ENCODE measurements around the gene OGFOD2.

OGFOD2 gene

DNA sequence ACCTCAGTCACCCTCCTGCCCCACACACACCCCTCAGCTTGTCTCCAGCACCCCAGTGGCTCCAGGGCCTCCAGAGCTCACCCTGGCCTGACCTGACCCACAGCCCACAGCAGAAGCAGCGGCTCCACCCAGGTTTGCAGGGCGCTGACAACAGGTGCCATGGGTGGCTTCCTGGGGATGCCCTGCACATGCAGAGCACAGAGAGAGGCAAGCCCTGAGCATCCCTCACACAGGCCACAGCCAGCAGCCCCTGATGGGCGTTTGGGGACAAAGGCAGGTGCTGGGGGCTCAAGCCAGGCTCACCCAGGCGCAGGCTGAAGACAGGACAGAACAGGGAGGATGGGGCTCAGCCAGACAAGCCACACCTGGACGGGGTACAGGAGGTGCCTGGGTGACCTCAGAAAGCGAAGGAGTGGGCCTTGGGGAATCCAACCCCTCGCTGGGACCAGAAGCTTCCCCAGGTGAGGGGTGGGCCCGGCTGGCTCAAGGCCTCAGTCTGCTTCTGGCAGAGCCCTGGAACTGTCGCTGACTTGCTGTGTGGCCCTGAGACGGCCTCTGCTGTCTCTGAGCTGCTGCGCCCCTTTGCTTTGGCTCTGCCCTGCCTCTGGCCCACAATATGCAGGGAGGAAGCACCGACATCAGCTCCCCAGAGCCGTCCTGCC is 16.0 kb downstream of the OGFOD2 start:
- no peak for DNase-seq (ENCODE audit: insufficient read length, low spot score)
- FAIRE-seq: no peak
- TF ChIP-seq PAX5 (IDR thresholded peaks at IDR 0.05; ENCODE audit: insufficient read depth, low read length, severe bottlenecking): no peak
- no peak for TF ChIP-seq TAF1 (IDR thresholded peaks at IDR 0.05; ENCODE audit: low read depth, low read length)
- no peak for TF ChIP-seq POLR2A (IDR thresholded peaks at IDR 0.05; ENCODE audit: low read depth, low read length)
- no peak for TF ChIP-seq SPI1 (IDR thresholded peaks at IDR 0.05; ENCODE audit: low read depth, low read length)
- no peak for TF ChIP-seq POLR2AphosphoS5 (IDR thresholded peaks at IDR 0.05; ENCODE audit: low read depth, low read length)
- no peak for TF ChIP-seq POU2F2 (IDR thresholded peaks at IDR 0.05; ENCODE audit: low read depth, low read length)

DNA sequence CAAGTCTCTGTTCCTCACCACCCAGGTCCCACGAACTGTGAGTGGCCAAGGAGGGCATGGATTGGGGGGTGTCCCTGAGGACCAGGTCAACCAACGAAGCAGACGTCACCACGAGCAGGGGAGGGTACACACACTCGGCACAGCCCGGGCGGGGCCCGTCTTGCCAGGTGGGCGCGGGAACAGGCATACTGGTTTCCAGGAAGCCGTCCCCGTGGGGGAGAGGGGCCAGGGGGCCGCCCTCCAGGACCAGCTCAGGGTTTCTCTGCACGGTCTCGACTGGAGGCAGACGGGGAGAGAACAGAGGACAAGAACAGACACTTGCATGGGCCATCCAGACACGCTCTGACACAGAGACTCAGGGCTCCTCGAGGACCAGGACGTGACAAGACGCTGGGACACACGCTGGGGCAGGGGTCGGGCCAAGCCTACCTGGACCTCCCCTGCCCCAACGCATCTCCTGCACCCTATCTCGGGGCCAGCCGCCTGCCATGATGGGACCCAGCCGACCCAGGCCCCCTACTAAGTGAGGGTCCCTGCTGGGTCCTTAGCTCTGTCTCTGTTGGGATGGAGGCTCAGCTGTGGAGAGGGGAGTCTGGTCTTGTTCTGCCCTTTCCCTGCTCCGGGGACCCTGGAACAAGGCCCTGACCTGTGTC is 16.7 kb downstream of the OGFOD2 start:
- no peak for FAIRE-seq

DNA sequence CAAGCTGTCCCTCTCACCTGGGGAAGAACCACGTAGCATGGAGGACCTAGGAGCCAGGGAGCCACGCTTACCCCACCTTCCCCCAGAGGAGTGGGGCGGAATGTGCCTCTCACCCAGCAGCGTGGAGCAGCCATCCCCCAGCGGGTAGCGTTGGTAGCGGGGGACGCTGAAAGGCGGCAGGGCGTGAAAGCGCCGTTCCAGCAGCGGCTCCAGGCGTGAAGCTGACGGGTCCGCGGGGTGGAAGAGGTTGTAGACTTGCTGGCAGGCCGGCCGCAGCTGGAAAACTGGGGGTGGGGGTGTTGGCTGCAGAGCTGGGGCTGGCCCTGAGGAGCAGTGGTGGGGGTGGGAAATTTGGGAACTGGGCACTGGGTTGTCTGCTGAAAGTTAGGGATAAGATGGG is 17.3 kb downstream of the OGFOD2 start:
- TF ChIP-seq POLR2A (IDR thresholded peaks at IDR 0.05; ENCODE audit: low read depth, low read length) (no peak), POLR2AphosphoS5 (IDR thresholded peaks at IDR 0.05; ENCODE audit: low read depth, low read length) (no peak), PAX5 (IDR thresholded peaks at IDR 0.05; ENCODE audit: insufficient read depth, low read length, severe bottlenecking) (no peak), SPI1 (IDR thresholded peaks at IDR 0.05; ENCODE audit: low read depth, low read length) (no peak), TAF1 (IDR thresholded peaks at IDR 0.05; ENCODE audit: low read depth, low read length) (no peak), POU2F2 (IDR thresholded peaks at IDR 0.05; ENCODE audit: low read depth, low read length) (no peak)
- DNase-seq (ENCODE audit: insufficient read length, low spot score): no peak
- FAIRE-seq: no peak

More for the DNA sequence above, 16.7 kb downstream of the OGFOD2 start:
- TF ChIP-seq PAX5 (IDR thresholded peaks at IDR 0.05; ENCODE audit: insufficient read depth, low read length, severe bottlenecking): no peak
- no peak for TF ChIP-seq SPI1 (IDR thresholded peaks at IDR 0.05; ENCODE audit: low read depth, low read length)
- TF ChIP-seq TAF1 (IDR thresholded peaks at IDR 0.05; ENCODE audit: low read depth, low read length): no peak
- TF ChIP-seq POLR2A (IDR thresholded peaks at IDR 0.05; ENCODE audit: low read depth, low read length): no peak
- no peak for TF ChIP-seq POU2F2 (IDR thresholded peaks at IDR 0.05; ENCODE audit: low read depth, low read length)
- no peak for TF ChIP-seq POLR2AphosphoS5 (IDR thresholded peaks at IDR 0.05; ENCODE audit: low read depth, low read length)
- no peak for DNase-seq (ENCODE audit: insufficient read length, low spot score)

DNA sequence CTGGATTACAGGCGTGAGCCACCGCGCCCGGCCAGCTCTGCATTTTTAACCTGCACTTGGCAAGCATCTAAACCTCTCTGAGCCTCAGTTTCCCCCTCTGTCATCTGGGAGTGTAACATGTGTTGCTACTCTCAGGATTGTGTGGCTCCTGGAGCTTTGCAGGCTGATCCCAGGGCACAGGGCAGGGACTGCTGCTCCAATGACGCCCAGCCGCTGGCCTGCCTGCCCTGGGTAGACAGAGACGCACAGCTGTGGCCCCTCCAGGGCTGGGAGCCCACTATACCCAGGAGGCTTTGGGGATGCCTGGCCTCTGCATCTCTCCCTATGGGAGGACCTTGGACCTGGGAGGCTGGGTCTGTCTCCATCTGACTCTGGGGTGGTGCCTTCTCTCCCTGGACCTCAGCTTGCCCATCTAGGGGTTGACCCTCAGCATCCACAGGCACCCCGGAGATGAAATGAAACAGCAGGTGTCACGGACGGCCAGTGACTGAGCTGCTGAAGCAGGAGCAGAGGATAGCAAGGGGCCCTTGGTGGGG is 19.2 kb downstream of the OGFOD2 start:
- TF ChIP-seq POLR2A (IDR thresholded peaks at IDR 0.05; ENCODE audit: low read depth, low read length) (no peak), POU2F2 (IDR thresholded peaks at IDR 0.05; ENCODE audit: low read depth, low read length) (no peak), POLR2AphosphoS5 (IDR thresholded peaks at IDR 0.05; ENCODE audit: low read depth, low read length) (no peak), SPI1 (IDR thresholded peaks at IDR 0.05; ENCODE audit: low read depth, low read length) (no peak), TAF1 (IDR thresholded peaks at IDR 0.05; ENCODE audit: low read depth, low read length) (no peak), PAX5 (IDR thresholded peaks at IDR 0.05; ENCODE audit: insufficient read depth, low read length, severe bottlenecking) (no peak)
- DNase-seq (ENCODE audit: insufficient read length, low spot score): no peak
- FAIRE-seq: no peak

DNA sequence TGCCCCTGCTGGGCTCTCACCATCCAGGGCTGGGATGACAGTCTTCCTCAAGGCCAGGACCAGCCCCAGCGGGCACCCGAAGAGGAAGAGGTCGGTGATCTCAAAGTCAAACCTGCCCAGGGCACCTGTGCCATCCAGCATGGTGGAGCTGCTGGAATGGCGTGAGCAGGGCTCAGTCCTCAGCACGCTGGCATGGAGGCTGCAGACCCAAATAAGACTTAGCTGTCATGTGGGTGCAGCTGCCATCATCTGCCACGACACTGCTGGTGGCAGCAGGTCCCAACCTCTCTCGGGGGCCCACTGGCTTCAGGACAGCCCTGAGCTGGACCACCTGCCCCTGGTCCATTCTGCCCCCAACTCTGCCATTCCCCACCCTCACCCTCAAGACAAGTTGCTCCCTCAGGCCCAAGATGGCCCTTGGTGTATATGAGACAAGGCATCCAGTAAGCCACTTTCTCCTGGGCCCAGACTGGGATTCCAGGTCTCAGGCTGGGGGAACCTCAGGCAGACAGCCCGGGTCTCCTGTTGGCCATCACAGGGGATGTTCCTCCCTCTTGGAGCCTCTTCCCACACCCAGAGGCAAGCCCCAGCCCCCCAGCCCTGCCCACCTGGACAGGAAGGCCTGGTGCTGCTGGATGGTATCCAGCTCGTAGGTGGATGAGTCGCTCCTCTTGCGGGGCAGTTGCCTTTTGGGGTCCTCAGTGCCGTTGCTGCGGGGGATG is 19.9 kb downstream of the OGFOD2 start:
- TF ChIP-seq PAX5 (IDR thresholded peaks at IDR 0.05; ENCODE audit: insufficient read depth, low read length, severe bottlenecking) (no peak), TAF1 (IDR thresholded peaks at IDR 0.05; ENCODE audit: low read depth, low read length) (no peak), SPI1 (IDR thresholded peaks at IDR 0.05; ENCODE audit: low read depth, low read length) (no peak), POLR2A (IDR thresholded peaks at IDR 0.05; ENCODE audit: low read depth, low read length) (no peak), POU2F2 (IDR thresholded peaks at IDR 0.05; ENCODE audit: low read depth, low read length) (no peak), POLR2AphosphoS5 (IDR thresholded peaks at IDR 0.05; ENCODE audit: low read depth, low read length) (no peak)
- FAIRE-seq: no peak
- DNase-seq (ENCODE audit: insufficient read length, low spot score): no peak

DNA sequence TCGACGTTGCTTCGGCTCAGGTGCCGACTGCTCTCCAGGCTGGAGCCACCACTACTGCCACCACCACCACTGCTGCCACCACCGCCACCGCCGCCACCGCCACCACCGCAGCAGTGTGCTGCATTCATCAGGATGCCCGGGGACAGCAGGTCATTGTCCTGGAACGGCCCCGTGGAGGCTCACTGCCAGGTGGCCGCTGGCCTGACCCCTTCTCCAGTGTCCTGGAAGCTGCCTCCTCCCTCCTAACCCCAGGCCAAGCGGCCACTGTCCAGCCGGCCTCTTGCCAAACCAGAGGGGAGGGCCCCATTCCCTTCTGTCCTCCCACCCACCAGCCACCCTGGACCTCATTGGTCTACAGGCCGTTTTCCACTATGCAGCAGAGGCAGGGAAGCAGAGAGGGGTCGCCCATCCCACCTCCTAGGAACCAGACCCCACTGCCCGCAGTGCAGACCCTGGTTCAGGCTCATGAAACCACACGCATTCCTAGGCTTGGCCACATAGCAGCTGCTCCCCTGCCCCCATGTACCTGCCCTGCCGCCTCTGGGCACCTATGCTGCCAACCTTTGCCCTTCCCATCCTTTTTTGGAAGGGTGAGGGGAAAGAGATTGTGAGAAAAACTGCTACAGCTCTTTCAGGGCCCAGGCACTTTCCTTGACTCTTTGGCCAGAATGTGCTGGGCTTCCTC is 20.6 kb downstream of the OGFOD2 start:
- TF ChIP-seq POU2F2 (IDR thresholded peaks at IDR 0.05; ENCODE audit: low read depth, low read length) (no peak), TAF1 (IDR thresholded peaks at IDR 0.05; ENCODE audit: low read depth, low read length) (no peak), POLR2A (IDR thresholded peaks at IDR 0.05; ENCODE audit: low read depth, low read length) (no peak)
- FAIRE-seq (no peak), DNase-seq (ENCODE audit: insufficient read length, low spot score) (no peak)

DNA sequence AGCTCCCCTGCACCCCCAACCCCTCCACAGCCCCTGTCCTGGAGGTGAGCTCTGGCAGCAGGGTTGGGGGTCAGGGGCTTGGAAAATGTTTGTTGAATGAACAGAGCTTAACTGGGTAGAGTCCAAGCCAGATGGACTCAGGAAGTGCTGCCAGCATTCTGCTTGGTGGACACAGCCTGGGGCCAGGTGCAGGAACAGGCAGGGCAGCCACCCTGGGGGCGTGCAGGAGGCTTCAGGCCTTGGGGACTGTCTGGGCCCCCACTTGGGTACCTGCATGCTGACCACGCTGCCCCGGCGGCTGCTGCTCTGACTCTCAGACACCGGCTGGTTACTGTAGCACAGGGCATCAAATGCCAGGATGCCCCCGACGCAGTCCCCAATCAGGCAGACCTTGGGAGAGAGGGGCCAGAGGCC is 21.2 kb downstream of the OGFOD2 start:
- TF ChIP-seq PAX5 (IDR thresholded peaks at IDR 0.05; ENCODE audit: insufficient read depth, low read length, severe bottlenecking): no peak
- no peak for TF ChIP-seq POU2F2 (IDR thresholded peaks at IDR 0.05; ENCODE audit: low read depth, low read length)
- no peak for TF ChIP-seq SPI1 (IDR thresholded peaks at IDR 0.05; ENCODE audit: low read depth, low read length)
- no peak for TF ChIP-seq TAF1 (IDR thresholded peaks at IDR 0.05; ENCODE audit: low read depth, low read length)
- TF ChIP-seq POLR2A (IDR thresholded peaks at IDR 0.05; ENCODE audit: low read depth, low read length): no peak
- no peak for TF ChIP-seq POLR2AphosphoS5 (IDR thresholded peaks at IDR 0.05; ENCODE audit: low read depth, low read length)
- no peak for FAIRE-seq
- DNase-seq (ENCODE audit: insufficient read length, low spot score): no peak

DNA sequence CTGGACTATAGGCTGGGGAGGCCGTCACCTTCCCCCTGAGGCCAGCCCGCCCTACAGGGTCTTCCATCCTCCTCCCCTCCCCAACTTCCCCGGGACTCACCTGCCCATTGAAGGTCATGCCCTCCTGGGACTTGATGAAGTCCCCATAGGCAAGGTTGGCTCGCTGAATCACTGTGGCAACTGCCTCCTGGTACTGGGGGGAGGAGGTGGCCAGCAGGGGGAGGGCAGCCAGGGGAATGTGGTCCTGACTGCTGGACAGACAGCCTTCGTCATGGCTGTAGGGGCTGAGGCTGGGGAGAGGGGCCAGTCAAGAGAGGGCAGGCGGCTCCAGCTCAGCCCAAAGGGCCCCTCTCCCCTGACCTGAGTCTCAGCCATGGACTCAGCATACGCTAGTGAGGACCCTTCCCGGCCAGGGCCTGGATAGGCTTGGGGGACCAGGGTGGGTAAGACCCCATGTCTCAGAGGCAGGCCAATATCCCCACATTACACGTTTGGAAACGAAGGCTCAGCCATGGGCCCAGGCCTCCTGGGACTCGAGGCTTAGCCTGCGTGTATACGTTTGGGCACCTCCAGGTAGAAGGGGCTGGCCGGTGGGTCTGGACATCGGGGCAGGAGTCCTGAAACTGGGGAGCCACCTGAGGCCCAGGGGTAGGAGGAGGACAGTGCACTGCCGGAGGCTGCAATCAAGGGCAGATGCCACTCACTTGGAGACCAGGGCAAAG is 21.7 kb downstream of the OGFOD2 start:
- DNase-seq (ENCODE audit: insufficient read length, low spot score) (no peak), FAIRE-seq (no peak)
- TF ChIP-seq PAX5 (IDR thresholded peaks at IDR 0.05; ENCODE audit: insufficient read depth, low read length, severe bottlenecking): no peak
- TF ChIP-seq POLR2A (IDR thresholded peaks at IDR 0.05; ENCODE audit: low read depth, low read length): no peak
- no peak for TF ChIP-seq POLR2AphosphoS5 (IDR thresholded peaks at IDR 0.05; ENCODE audit: low read depth, low read length)
- TF ChIP-seq SPI1 (IDR thresholded peaks at IDR 0.05; ENCODE audit: low read depth, low read length): no peak
- no peak for TF ChIP-seq TAF1 (IDR thresholded peaks at IDR 0.05; ENCODE audit: low read depth, low read length)
- TF ChIP-seq POU2F2 (IDR thresholded peaks at IDR 0.05; ENCODE audit: low read depth, low read length): no peak

Data from GM12891 (cell line).